HCT116 (cell line): Measurements from ENCODE around the gene INAFM1. TPM values are rescaled to one million over a fixed set of nuclear protein-coding genes. Genes with fewer than 3 reads are reported as not detected.

Experiments
- ATAC-seq: fragments of 200-7000 bp; cut with Tn5 transposase; 2 replicates; pipeline ENCODE4 v1.9.1; 2020; ENCODE audit warnings: mild to moderate bottlenecking, moderate library complexity
- BruUV-seq: library from RNA; stranded (reverse); fragments of 400-500 nt; replicated peaks from 2 replicates; lab custom pipeline; 2021; lab: Mats Ljungman, UMichigan
- CTCF ChIA-PET: fragments of 300-600 bp; sonication (Branson Sonifier 250); formaldehyde crosslinking; loops from one replicate; lab custom pipeline; 2021; ENCODE audit warnings: antibody characterized with exemption; lab: Charles Lee
- POLR2A ChIA-PET: fragments of 300-600, 350-600 bp; sonication (Branson Sonifier 250); formaldehyde crosslinking; loops from one replicate; lab custom pipeline; 2021; ENCODE audit warnings: antibody characterized with exemption; lab: Charles Lee
- RAD21 ChIA-PET, 2 experiments: fragments of 300-600 bp; sonication (Branson Sonifier 250); formaldehyde crosslinking; loops; one replicate each; lab custom pipeline; 2023; ENCODE audit warnings: low total read pairs in 2 of 2; ENCODE audit not compliant: uncharacterized antibody in 2 of 2, unreplicated experiment in 2 of 2, low non-redundant PET in 1 of 2; lab: Charles Lee
- DNase-seq: peaks from one replicate; pipeline ENCODE4 v3.0.0-alpha.2; 2010; ENCODE audit warnings: low read depth, low spot score
- H2AFZ ChIP-seq: fragments of 200-600 bp; shearing (Covaris generic), sonication (generic); 2 replicates; pipeline ENCODE4 v1.6.1; 2017; ENCODE audit warnings: low read depth, mixed run types, mixed read lengths, antibody characterized with exemption, low read length; ENCODE audit not compliant: poor library complexity, severe bottlenecking
- H3K27ac ChIP-seq: 2 replicates; pipeline ENCODE4 v1.5.1; 2012; ENCODE audit warnings: low read depth, low read length
- H3K27me3 ChIP-seq: fragments of 200-600 bp; sonication (generic); 2 replicates; pipeline ENCODE4 v1.6.1; 2016; ENCODE audit warnings: mixed run types, low read length, mixed read lengths; ENCODE audit not compliant: insufficient read depth
- H3K36me3 ChIP-seq, 2 experiments: fragments of 200-500 bp in 1 of 2; fragments of 200-600 bp in 1 of 2; sonication (Bioruptor generic) in 1 of 2; sonication (generic) in 1 of 2; 2 replicates each; pipeline versions ENCODE4 v1.5.1 to v1.6.1; 2014 to 2016; ENCODE audit warnings: low read length in 2 of 2, inconsistent platforms in 1 of 2, mixed read lengths in 1 of 2, mixed run types in 1 of 2; ENCODE audit not compliant: insufficient read depth in 2 of 2, control insufficient read depth in 1 of 2
- H3K4me1 ChIP-seq, 2 experiments: fragments of 200-600 bp in 1 of 2; sonication (generic) in 1 of 2; 2 replicates each; pipeline versions ENCODE4 v1.5.1 to v1.6.1; 2012 to 2017; ENCODE audit warnings: low read length in 2 of 2, inconsistent platforms in 1 of 2, mild to moderate bottlenecking in 1 of 2, mixed read lengths in 1 of 2, mixed run types in 1 of 2, moderate library complexity in 1 of 2; ENCODE audit not compliant: insufficient read depth in 2 of 2, control insufficient read depth in 1 of 2
- H3K4me2 ChIP-seq: fragments of 200-600 bp; sonication (generic); 2 replicates; pipeline ENCODE4 v1.6.1; 2017; ENCODE audit warnings: mixed run types, low read length, mixed read lengths
- H3K4me3 ChIP-seq, 2 experiments: fragments of 200-600 bp in 1 of 2; sonication (generic) in 1 of 2; replicated peaks in 1 of 2; 2 replicates each; pipeline ENCODE4 v1.5.1; 2011 to 2016; ENCODE audit warnings: low read length in 2 of 2, control low read depth in 1 of 2, low read depth in 1 of 2, mild to moderate bottlenecking in 1 of 2, mixed read lengths in 1 of 2, mixed run types in 1 of 2
- H3K79me2 ChIP-seq: fragments of 200-600 bp; sonication (generic); 2 replicates; pipeline ENCODE4 v1.6.1; 2017; ENCODE audit warnings: mild to moderate bottlenecking, mixed run types, low read length, moderate library complexity, mixed read lengths; ENCODE audit not compliant: insufficient read depth
- H3K9ac ChIP-seq: fragments of 200-600 bp; sonication (generic); 2 replicates; pipeline ENCODE4 v1.6.1; 2016; ENCODE audit warnings: low read length, mixed read lengths
- H3K9me2 ChIP-seq: fragments of 200-600 bp; sonication (generic), shearing (Covaris generic); 2 replicates; pipeline ENCODE4 v1.6.1; 2017; ENCODE audit warnings: mixed run types, mild to moderate bottlenecking, moderate library complexity; ENCODE audit not compliant: insufficient read depth
- H3K9me3 ChIP-seq, 2 experiments: fragments of 200-500 bp in 1 of 2; fragments of 200-600 bp in 1 of 2; sonication (Bioruptor generic) in 1 of 2; sonication (generic) in 1 of 2; 2 replicates each; pipeline ENCODE4 v1.6.1; 2014 to 2017; ENCODE audit warnings: low read length in 2 of 2, mixed read lengths in 2 of 2, inconsistent platforms in 1 of 2, low read depth in 1 of 2, mild to moderate bottlenecking in 1 of 2, mixed run types in 1 of 2, moderate library complexity in 1 of 2; ENCODE audit not compliant: control insufficient read depth in 1 of 2, insufficient read depth in 1 of 2
- H4K20me1 ChIP-seq: fragments of 200-600 bp; sonication (generic), shearing (Covaris generic); 2 replicates; pipeline ENCODE4 v1.6.1; 2017; ENCODE audit warnings: mixed run types, mild to moderate bottlenecking, moderate library complexity; ENCODE audit not compliant: insufficient read depth
- CEBPB ChIP-seq: IDR thresholded peaks from 2 replicates; pipeline ENCODE4 v1.6.1; 2012; ENCODE audit warnings: low read depth
- EGR1 ChIP-seq: IDR thresholded peaks from 2 replicates; pipeline ENCODE4 v1.6.1; 2012; ENCODE audit warnings: low read depth
- EZH2 ChIP-seq: fragments of 200-600 bp; sonication (generic); IDR thresholded peaks from 2 replicates; pipeline ENCODE4 v1.6.1; 2017; ENCODE audit warnings: antibody characterized with exemption, mixed run types
- REST ChIP-seq: IDR thresholded peaks from 2 replicates; pipeline ENCODE4 v1.6.1; 2012; ENCODE audit warnings: low read depth
- SP1 ChIP-seq: IDR thresholded peaks from 2 replicates; pipeline ENCODE4 v1.6.1; 2012; ENCODE audit warnings: low read depth
- SRF ChIP-seq: IDR thresholded peaks from 2 replicates; pipeline ENCODE4 v1.6.1; 2012; ENCODE audit warnings: low read depth
- intact Hi-C: fragments of 100-400 bp; cut with micrococcal nuclease; formaldehyde crosslinking; loops from 2 replicates; pipeline ENCODE4 v1.10.0; 2022
- total RNA-seq: library from RNA; stranded (reverse); gene quantifications from one replicate; pipeline ENCODE4 v1.2.1, GENCODE V29; 2021; ENCODE audit not compliant: unreplicated experiment

The INAFM1 gene
- total RNA-seq, 1 experiment from 2014 or later, result 22.9 TPM

- DNase-seq (no peak), ATAC-seq (no peak)
- ChIA-PET CTCF (no interaction called here), RAD21 (no interaction called here), POLR2A (interaction anchor here (0.6 kb wide), 1 partner anchor 14 kb away, joined by 3 read pairs; no protein-coding TSS in a partner anchor)
- H4K20me1 ChIP-seq, result no peaks in the 10 kb centered on the region
- no peaks in the 10 kb centered on the region for H3K79me2 ChIP-seq
- no peak overlapping the region for H3K9ac ChIP-seq
- BruUV-seq, result no TSS peak
- no peaks in the 10 kb centered on the region for H3K9me2 ChIP-seq
- H3K4me3 ChIP-seq, result no peak overlapping the region
- intact Hi-C loops, result no loop called here
- H3K4me1 ChIP-seq, result peaks cover 26 to 38% of the 10 kb centered on the region in 2 experiments
- H3K9me3 ChIP-seq, result no peaks in the 10 kb centered on the region
- no peak for TF ChIP-seq REST
- no peak overlapping the region for H2AFZ ChIP-seq
- no peak overlapping the region for H3K4me2 ChIP-seq
- no peaks in the 10 kb centered on the region for H3K36me3 ChIP-seq
- no peak overlapping the region; the same call in 1 of the 2 replicates for H3K27ac ChIP-seq
- no peaks in the 10 kb centered on the region for H3K27me3 ChIP-seq
Measured at GRCh38 chr19:47239610-47240296, 34.9 kb upstream of the INAFM1 start.

- no peaks in the 10 kb centered on the region for H3K27me3 ChIP-seq
- ChIA-PET POLR2A (interaction anchor here (0.5 to 1.0 kb wide), 8 partner anchors 8 to 1549 kb away, joined by 3 to 7 read pairs (median 4); partner anchors contain the start of genes QPCTL and SNRPD2), RAD21 (interaction anchor here in 1 of 2 experiments (0.6 kb wide), 1 partner anchor 69 kb away, joined by 5 read pairs; no protein-coding TSS in a partner anchor), CTCF (no interaction called here)
- no peaks in the 10 kb centered on the region for H4K20me1 ChIP-seq
- ATAC-seq (no peak), DNase-seq (no peak)
- H2AFZ ChIP-seq, result no peak overlapping the region
- peak overlapping the region; percentile 73 for H3K4me2 ChIP-seq
- peaks cover 28 to 44% of the 10 kb centered on the region in 2 experiments for H3K4me1 ChIP-seq
- intact Hi-C loops, result no loop called here
- H3K36me3 ChIP-seq, result no peaks in the 10 kb centered on the region
- TF ChIP-seq EGR1 (no peak), CEBPB (no peak), REST (no peak), SRF (no peak), EZH2 (no peak), SP1 (no peak)
- peak overlapping the region; percentile 19 to 39 for H3K4me3 ChIP-seq
- H3K79me2 ChIP-seq, result no peaks in the 10 kb centered on the region
- BruUV-seq, result TSS peak; percentile 62
- H3K9me2 ChIP-seq, result no peaks in the 10 kb centered on the region
- peak overlapping the region; percentile 51; the same call in 1 of the 2 replicates for H3K27ac ChIP-seq
- peak overlapping the region; percentile 43 for H3K9ac ChIP-seq
- H3K9me3 ChIP-seq, result no peaks in the 10 kb centered on the region
Measured at GRCh38 chr19:47240556-47240955, 34.1 kb upstream of the INAFM1 start.
